ENCODE data around the gene ALPK3. TPM values are rescaled to one million over a fixed set of nuclear protein-coding genes. Genes with fewer than 3 reads are reported as not detected.

The ALPK3 gene
- total and polyA plus RNA-seq, 2 donors (not counting 3 experiments of a cell fraction or from before 2014, with no cell fraction given), result 18.4 to 36.2 TPM

DNA sequence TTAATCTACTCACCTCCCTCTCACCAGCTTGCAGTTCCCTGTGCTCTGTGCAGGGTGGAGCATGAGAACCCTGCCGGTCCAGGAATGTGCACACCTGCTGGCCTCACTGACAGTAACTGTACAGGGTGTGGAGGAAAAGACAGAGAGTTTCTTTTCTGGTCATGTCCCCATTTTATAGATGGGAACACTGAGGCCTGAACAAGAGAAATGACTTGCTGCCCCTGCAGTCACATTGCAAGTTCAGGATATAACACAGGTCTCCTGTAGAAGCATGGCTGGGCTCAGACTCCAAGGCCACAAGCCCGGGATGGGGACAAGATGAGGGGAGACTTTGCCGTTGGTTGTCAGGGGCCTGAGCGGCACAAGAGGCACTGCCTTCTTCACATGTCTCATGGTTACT lies 90.6 kb downstream of the ALPK3 start:
- ChIA-PET POLR2A (no interaction called here), CTCF (interaction anchor here (1.0 to 1.2 kb wide), 3 partner anchors 16 to 48 kb away, joined by 3 read pairs; no protein-coding TSS in a partner anchor)
- TF ChIP-seq POLR2A (IDR thresholded peaks at IDR 0.05; ENCODE audit: low read depth, low read length) (no peak), POLR2AphosphoS5 (IDR thresholded peaks at IDR 0.05; ENCODE audit: insufficient read depth, low read depth, low read length) (no peak), EZH2 (IDR thresholded peaks at IDR 0.05; ENCODE audit: borderline replicate concordance, low read depth, low read length, severe bottlenecking) (no peak), FOS (IDR thresholded peaks at IDR 0.05; ENCODE audit: borderline replicate concordance, insufficient read depth, low read length) (no peak), GATA2 (IDR thresholded peaks at IDR 0.05; ENCODE audit: insufficient read depth, insufficient read length, low read depth, low read length) (no peak)
- TF ChIP-seq, protein P1, sequence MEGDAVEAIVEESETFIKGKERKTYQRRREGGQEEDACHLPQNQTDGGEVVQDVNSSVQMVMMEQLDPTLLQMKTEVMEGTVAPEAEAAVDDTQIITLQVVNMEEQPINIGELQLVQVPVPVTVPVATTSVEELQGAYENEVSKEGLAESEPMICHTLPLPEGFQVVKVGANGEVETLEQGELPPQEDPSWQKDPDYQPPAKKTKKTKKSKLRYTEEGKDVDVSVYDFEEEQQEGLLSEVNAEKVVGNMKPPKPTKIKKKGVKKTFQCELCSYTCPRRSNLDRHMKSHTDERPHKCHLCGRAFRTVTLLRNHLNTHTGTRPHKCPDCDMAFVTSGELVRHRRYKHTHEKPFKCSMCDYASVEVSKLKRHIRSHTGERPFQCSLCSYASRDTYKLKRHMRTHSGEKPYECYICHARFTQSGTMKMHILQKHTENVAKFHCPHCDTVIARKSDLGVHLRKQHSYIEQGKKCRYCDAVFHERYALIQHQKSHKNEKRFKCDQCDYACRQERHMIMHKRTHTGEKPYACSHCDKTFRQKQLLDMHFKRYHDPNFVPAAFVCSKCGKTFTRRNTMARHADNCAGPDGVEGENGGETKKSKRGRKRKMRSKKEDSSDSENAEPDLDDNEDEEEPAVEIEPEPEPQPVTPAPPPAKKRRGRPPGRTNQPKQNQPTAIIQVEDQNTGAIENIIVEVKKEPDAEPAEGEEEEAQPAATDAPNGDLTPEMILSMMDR (IDR thresholded peaks at IDR 0.05; ENCODE audit: extremely low read depth in 1 of 2, insufficient read depth in 1 of 2, low read depth in 1 of 2, low read length in 2 of 2), result no peak
- TF ChIP-seq, protein P2, sequence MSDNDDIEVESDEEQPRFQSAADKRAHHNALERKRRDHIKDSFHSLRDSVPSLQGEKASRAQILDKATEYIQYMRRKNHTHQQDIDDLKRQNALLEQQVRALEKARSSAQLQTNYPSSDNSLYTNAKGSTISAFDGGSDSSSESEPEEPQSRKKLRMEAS (IDR thresholded peaks at IDR 0.05; ENCODE audit: insufficient read depth, insufficient read length), result no peak
- no peaks in the 10 kb centered on the region for H3K9me3 ChIP-seq (replicated peaks; ENCODE audit: control insufficient read depth, insufficient read depth, low read length)
- intact Hi-C loops (cut with micrococcal nuclease), result no loop called here
- no peaks in the 10 kb centered on the region for H3K36me3 ChIP-seq (ENCODE audit: control insufficient read depth in 2 of 2, extremely low read depth in 1 of 2, insufficient read depth in 2 of 2, low read length in 2 of 2)
- no peak overlapping the region for H3K4me2 ChIP-seq (ENCODE audit: insufficient read depth, low read length)
- no peak overlapping the region for H3K9ac ChIP-seq (replicated peaks; ENCODE audit: extremely low read depth, insufficient read depth, low read length)
- no peak overlapping the region for H3K27ac ChIP-seq (ENCODE audit: insufficient read depth, low read depth, low read length)
- peaks cover 18% of the 10 kb centered on the region for H3K4me1 ChIP-seq (ENCODE audit: control insufficient read depth, extremely low read depth, insufficient read depth, low read length)
- FAIRE-seq (no peak), DNase-seq (ENCODE audit: low read depth, low spot score) (no peak)
- no peaks in the 10 kb centered on the region for H3K9me1 ChIP-seq (replicated peaks; ENCODE audit: control insufficient read depth, extremely low read depth, insufficient read depth, low read length)
- no peaks in the 10 kb centered on the region for H4K20me1 ChIP-seq (replicated peaks; ENCODE audit: control insufficient read depth, extremely low read depth, insufficient read depth, low read length)
- H3K27me3 ChIP-seq (ENCODE audit: control insufficient read depth in 2 of 2, insufficient read depth in 2 of 2, low read length in 2 of 2), result no peaks in the 10 kb centered on the region
- dilution Hi-C loops (cut with MboI; ENCODE audit: extremely low pct_ligation_motif_present, low sequenced_read_pairs), result no loop called here
- no peak overlapping the region for H2AFZ ChIP-seq (ENCODE audit: low read depth, low read length)
- no peak overlapping the region for H3K4me3 ChIP-seq (replicated peaks in 1 of 3; ENCODE audit: insufficient read depth in 1 of 3, low read depth in 1 of 3, low read length in 3 of 3)
- no TSS peak for BruUV-seq (replicated peaks)
- H3K79me2 ChIP-seq (ENCODE audit: control insufficient read depth, insufficient read depth, low read length), result no peaks in the 10 kb centered on the region

Measured in endothelial cell of umbilical vein (primary cell).